K562 (cell line): ENCODE results near the gene TRIM73. TPM values are rescaled to one million over a fixed set of nuclear protein-coding genes. Genes with fewer than 3 reads are reported as not detected.
"Not testable (repeated sequence)": the region's sequence is repeated elsewhere in the genome, so short reads cannot be mapped to it uniquely, and the experiment has no call there.

Source experiments
- ATAC-seq: fragments of 200-7000 bp; cut with Tn5 transposase; 3 replicates; pipeline ENCODE4 v1.9.1; 2020; ENCODE audit warnings: moderate library complexity
- BruUV-seq: library from RNA; stranded (reverse); fragments of 400-500 nt; replicated peaks from 2 replicates; lab custom pipeline; 2021; lab: Mats Ljungman, UMichigan
- CTCF ChIA-PET: fragments of 300-600 bp; formaldehyde crosslinking; extraction: SDS; loops from one replicate; lab custom pipeline; 2021; ENCODE audit warnings: low intra/inter-chr PET ratio; lab: Yijun Ruan, JAX
- POLR2A ChIA-PET: fragments of 300-600, 350-650 bp; sonication (Branson Sonifier 250); formaldehyde crosslinking; extraction: SDS; loops from one replicate; lab custom pipeline; 2021; ENCODE audit warnings: antibody characterized with exemption, inconsistent platforms; lab: Yijun Ruan, JAX
- DNase-seq, 4 experiments: peaks; one replicate each; pipeline versions ENCODE4 v3.0.0 to v3.0.0-alpha.2; 2011 to 2018; ENCODE audit warnings: low spot score in 3 of 4, mixed read lengths in 3 of 4; ENCODE audit errors: extremely low read depth in 1 of 4
- FAIRE-seq: peaks from 2 replicates; lab custom pipeline; 2011; peaks lifted over from hg19 to GRCh38; lab: Jason Lieb, UNC
- H2AFZ ChIP-seq: 2 replicates; pipeline ENCODE4 v1.6.0; 2011; ENCODE audit warnings: low read depth, low read length, control low read depth, inconsistent platforms
- H3K27ac ChIP-seq: fragments of 200-600 bp; 3 replicates; pipeline ENCODE4 v1.8.0; 2011; ENCODE audit warnings: low read depth, mild to moderate bottlenecking, control low read depth, inconsistent platforms, low read length, moderate library complexity, mixed read lengths; ENCODE audit errors: extremely low read depth
- H3K27me3 ChIP-seq, 2 experiments: fragments of 300-600 bp in 1 of 2; 2 replicates in 1 of 2; 3 replicates in 1 of 2; pipeline versions ENCODE4 v1.6.0 to v1.8.0; 2011; ENCODE audit warnings: inconsistent platforms in 2 of 2, low read length in 2 of 2, mild to moderate bottlenecking in 1 of 2, mixed read lengths in 1 of 2, moderate library complexity in 1 of 2; ENCODE audit not compliant: control insufficient read depth in 2 of 2, insufficient read depth in 2 of 2
- H3K36me3 ChIP-seq: fragments of 300-600 bp; 3 replicates; pipeline ENCODE4 v1.8.0; 2011; ENCODE audit warnings: mild to moderate bottlenecking, low read length, inconsistent platforms; ENCODE audit not compliant: control insufficient read depth, insufficient read depth
- H3K4me1 ChIP-seq, 2 experiments: fragments of 200-600 bp in 1 of 2; replicated peaks in 1 of 2; 2 replicates in 1 of 2; 3 replicates in 1 of 2; pipeline versions ENCODE4 v1.5.1 to v1.8.0; 2011; ENCODE audit warnings: inconsistent platforms in 2 of 2, low read length in 2 of 2, mild to moderate bottlenecking in 1 of 2, mixed read lengths in 1 of 2, moderate library complexity in 1 of 2; ENCODE audit not compliant: control insufficient read depth in 2 of 2, insufficient read depth in 2 of 2
- H3K4me2 ChIP-seq: 2 replicates; pipeline ENCODE4 v1.6.1; 2011; ENCODE audit warnings: low read length, control low read depth, inconsistent platforms, mixed read lengths; ENCODE audit not compliant: insufficient read depth
- H3K4me3 ChIP-seq: fragments of 200-600 bp; sonication (generic), shearing (Covaris generic); 2 replicates; pipeline ENCODE4 v1.5.1; 2016; ENCODE audit warnings: control low read depth, inconsistent platforms
- H3K79me2 ChIP-seq: fragments of 200-600 bp; 3 replicates; pipeline ENCODE4 v1.8.0; 2011; ENCODE audit warnings: low read length, inconsistent platforms; ENCODE audit not compliant: control insufficient read depth, insufficient read depth
- H3K9ac ChIP-seq, 2 experiments: 2 replicates each; pipeline versions ENCODE4 v1.6.0 to v1.6.1; 2011; ENCODE audit warnings: low read depth in 2 of 2, low read length in 2 of 2, control low read depth in 1 of 2, inconsistent platforms in 1 of 2, mild to moderate bottlenecking in 1 of 2, mixed read lengths in 1 of 2; ENCODE audit not compliant: insufficient read depth in 1 of 2
- H3K9me1 ChIP-seq: one replicate; pipeline ENCODE4 v1.6.0; 2011; ENCODE audit warnings: inconsistent platforms, mild to moderate bottlenecking, low read length, moderate library complexity; ENCODE audit not compliant: control insufficient read depth, insufficient read depth
- H3K9me3 ChIP-seq: replicated peaks from 2 replicates; pipeline ENCODE4 v1.5.1; 2011; ENCODE audit warnings: low read depth, low read length, inconsistent platforms; ENCODE audit not compliant: control insufficient read depth, insufficient read depth
- H4K20me1 ChIP-seq: replicated peaks from 2 replicates; pipeline ENCODE4 v1.6.1; 2011; ENCODE audit warnings: low read length, inconsistent platforms, mixed read lengths; ENCODE audit not compliant: control insufficient read depth, insufficient read depth
- WGBS: fragments of 100-300 bp; shearing (Covaris generic); methylation state at CpG from one replicate; pipeline ENCODE4 v1.1.6; 2016; ENCODE audit warnings: low coverage, mixed read lengths; ENCODE audit not compliant: insufficient coverage; ENCODE audit errors: missing lambda C conversion rate; 5-methylcytosine and 5-hydroxymethylcytosine counted together
- in situ Hi-C: fragments of 300-500 bp; cut with MboI; formaldehyde crosslinking; loops from 4 replicates; pipeline ENCODE4 v1.15.0; 2018; ENCODE audit warnings: inconsistent platforms, mixed read lengths
- intact Hi-C: fragments of 100-400 bp; cut with micrococcal nuclease; formaldehyde crosslinking; loops from 2 replicates; pipeline ENCODE4 v1.14.2; 2022
- polyA plus RNA-seq, 8 experiments: library from polyadenylated mRNA; depleted of rRNA in 4 of 8; stranded (reverse) in 5 of 8; unstranded in 3 of 8; fragments of >200 nt; fragmentation: Nextera tagmentation in 2 of 8; fragmentation: Illumina TruSeq in 1 of 8; extraction: Ambion mirVana in 2 of 8; extraction: Trizol in 1 of 8; gene quantifications; 2 replicates each; pipeline versions ENCODE4 v1.2.1 to v1.2.3, GENCODE V29; 2011 to 2014; ENCODE audit warnings: inconsistent platforms in 1 of 8, missing spikeins in 1 of 8
- total RNA-seq, 7 experiments: library from RNA; depleted of rRNA in 6 of 7; stranded (reverse); fragments of >200 nt in 6 of 7; fragmentation: Illumina TruSeq in 2 of 7; extraction: Trizol in 2 of 7; gene quantifications; 2 replicates each; pipeline versions ENCODE4 v1.2.1 to v1.2.3, GENCODE V29; 2011 to 2021; ENCODE audit warnings: low replicate concordance in 1 of 7

TRIM73 gene
- total and polyA plus RNA-seq, 9 of the 15 experiments (the other 6 are each of a cell fraction or from before 2014, with no cell fraction given) = 0.04 to 1.2 (median 0.80) TPM; not detected in 4

DNA sequence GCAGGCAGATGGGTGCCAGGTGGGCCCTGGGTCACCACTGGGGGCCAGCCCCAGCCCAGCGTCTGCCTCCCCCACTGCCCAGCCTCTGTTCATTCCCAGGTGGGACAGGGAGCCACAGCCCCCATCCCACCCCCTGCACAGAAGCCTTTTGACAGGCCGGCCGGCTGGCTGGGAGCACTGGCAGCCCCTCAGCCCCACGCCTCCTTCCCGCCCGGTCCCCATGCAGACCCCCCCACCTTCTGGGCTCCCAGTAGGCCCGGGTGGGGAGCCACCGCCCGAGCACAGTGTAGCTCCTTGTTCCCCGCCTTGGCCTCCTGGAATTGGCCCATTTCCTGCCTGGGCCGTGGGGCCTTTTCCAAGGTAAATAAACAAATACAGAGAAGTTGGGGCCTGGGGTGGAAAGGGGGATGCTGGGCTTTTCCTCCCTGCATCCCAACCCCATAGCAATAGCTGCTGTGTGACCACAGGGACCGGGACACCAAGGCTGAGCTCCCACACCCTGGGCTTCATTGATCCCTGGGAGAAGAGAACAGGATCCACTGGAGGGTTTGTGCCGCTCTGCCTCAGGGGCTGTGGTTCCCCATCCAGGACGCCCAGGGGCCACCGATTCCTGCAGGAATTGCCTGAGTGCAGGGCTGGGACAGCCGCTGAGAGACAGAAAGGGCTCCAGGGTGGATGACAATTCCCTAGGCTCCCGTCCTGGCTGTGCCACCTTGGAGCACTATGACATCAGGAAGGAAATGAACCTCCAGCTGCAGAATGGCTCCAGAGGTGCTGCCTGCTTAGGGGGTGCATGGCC is 20.7 kb upstream of the TRIM73 start:
- intact Hi-C loops, H3K79me2 ChIP-seq, H3K9ac ChIP-seq, H3K36me3 ChIP-seq, H2AFZ ChIP-seq, H3K4me3 ChIP-seq, POLR2A ChIA-PET, FAIRE-seq, H3K4me1 ChIP-seq, H3K27me3 ChIP-seq, DNase-seq, H4K20me1 ChIP-seq, BruUV-seq, H3K4me2 ChIP-seq, H3K27ac ChIP-seq, H3K9me3 ChIP-seq, CTCF ChIA-PET, H3K9me1 ChIP-seq: not testable (repeated sequence)
- peak; percentile 60 for ATAC-seq
- no CpG with 5 or more reads among the region's 17 CpGs for WGBS
- in situ Hi-C loops = loop anchor here (5.0 to 25.0 kb wide), 2 partner anchors 502 to 1937 kb away; partner anchors contain the start of gene FZD9

DNA sequence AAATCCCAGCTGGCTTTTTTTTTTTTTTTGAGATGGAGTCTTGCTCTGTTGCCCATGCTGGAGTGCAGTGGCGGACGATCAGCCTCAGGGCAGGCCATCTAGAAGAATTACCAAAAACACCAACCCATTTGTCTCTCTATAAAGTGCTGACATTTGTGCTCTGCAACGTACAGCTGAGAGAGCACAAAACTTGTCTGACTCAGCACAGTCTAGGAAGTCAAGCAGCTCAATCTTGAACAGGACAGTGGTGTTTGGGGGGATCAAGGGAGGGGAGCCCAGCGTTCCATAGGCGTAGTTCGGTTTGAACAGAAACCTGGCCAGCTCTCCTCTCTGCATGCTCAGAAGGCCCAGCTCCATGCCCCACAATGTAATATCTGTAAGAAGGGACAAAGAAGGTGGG is 2.2 kb upstream of the TRIM73 start:
- H3K36me3 ChIP-seq, H3K9me1 ChIP-seq, POLR2A ChIA-PET, H3K9me3 ChIP-seq, DNase-seq, H4K20me1 ChIP-seq, H3K27me3 ChIP-seq, CTCF ChIA-PET, FAIRE-seq, H3K9ac ChIP-seq, H2AFZ ChIP-seq, H3K4me1 ChIP-seq, H3K4me2 ChIP-seq, H3K79me2 ChIP-seq, H3K4me3 ChIP-seq, intact Hi-C loops, H3K27ac ChIP-seq: not testable (repeated sequence)
- WGBS = no CpG with 5 or more reads among the region's 6 CpGs
- TSS peak; percentile 34 for BruUV-seq
- ATAC-seq = peak; percentile 26
- in situ Hi-C loops = loop anchor here (25.0 kb wide), 1 partner anchor 1956 kb away; the partner anchor contains the start of gene FZD9

DNA sequence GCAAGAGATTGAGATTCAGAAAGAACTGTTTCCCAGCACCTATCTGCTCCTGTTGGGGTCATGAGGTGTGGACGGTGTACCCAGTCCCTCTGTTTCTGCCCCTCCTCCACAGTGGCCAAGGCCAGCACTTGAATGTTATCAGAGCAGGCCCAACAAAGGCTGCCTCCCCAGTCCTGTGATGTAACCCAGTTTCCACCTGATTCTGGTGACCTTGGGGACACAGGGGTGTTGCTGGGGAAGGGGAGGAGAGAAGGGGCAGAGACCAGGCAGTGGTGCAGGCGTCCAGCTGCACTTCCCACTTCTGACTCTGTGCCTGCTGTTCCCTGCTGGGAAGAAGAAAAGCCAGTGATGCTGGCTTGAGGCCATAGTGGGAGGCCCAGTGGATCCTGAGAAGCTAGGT is 2.4 kb downstream of the TRIM73 start:
- ATAC-seq = peak; percentile 55
- BruUV-seq, H2AFZ ChIP-seq, H3K27ac ChIP-seq, POLR2A ChIA-PET, H3K9me1 ChIP-seq, H3K27me3 ChIP-seq, CTCF ChIA-PET, H3K9ac ChIP-seq, intact Hi-C loops, H3K4me3 ChIP-seq, H3K4me1 ChIP-seq, FAIRE-seq, H3K9me3 ChIP-seq, DNase-seq, H3K79me2 ChIP-seq, H4K20me1 ChIP-seq, H3K4me2 ChIP-seq, H3K36me3 ChIP-seq: not testable (repeated sequence)
- WGBS = 0% methylated on average over 1 of the region's 2 CpGs
- in situ Hi-C loops = loop anchor here (25.0 kb wide), 1 partner anchor 1961 kb away; the partner anchor contains the start of gene FZD9
